Endothelial cell (in vitro differentiated cells): ENCODE measurements around the gene PPP4R3B. TPM values are rescaled to one million over a fixed set of nuclear protein-coding genes. Genes with fewer than 3 reads are reported as not detected.

Source experiments
- DNase-seq: peaks from one replicate; pipeline ENCODE4 v3.0.0; 2021; ENCODE audit warnings: low spot score
- H3K27ac Mint-ChIP-seq: one replicate; pipeline ENCODE4 v1.8.0; 2021; ENCODE audit warnings: mixed read lengths, inconsistent platforms; ENCODE audit not compliant: unreplicated experiment
- H3K27me3 Mint-ChIP-seq: one replicate; pipeline ENCODE4 v1.8.0; 2021; ENCODE audit warnings: mild to moderate bottlenecking, moderate library complexity, mixed read lengths, inconsistent platforms; ENCODE audit not compliant: unreplicated experiment
- H3K36me3 Mint-ChIP-seq: one replicate; pipeline ENCODE4 v1.8.0; 2021; ENCODE audit warnings: mild to moderate bottlenecking, low read depth, mixed read lengths, inconsistent platforms; ENCODE audit not compliant: unreplicated experiment
- H3K4me1 Mint-ChIP-seq: one replicate; pipeline ENCODE4 v1.8.0; 2021; ENCODE audit warnings: mild to moderate bottlenecking, mixed read lengths, inconsistent platforms; ENCODE audit not compliant: unreplicated experiment
- H3K4me3 Mint-ChIP-seq: one replicate; pipeline ENCODE4 v1.8.0; 2021; ENCODE audit warnings: mild to moderate bottlenecking, mixed read lengths, inconsistent platforms; ENCODE audit not compliant: unreplicated experiment
- H3K9me3 Mint-ChIP-seq: one replicate; pipeline ENCODE4 v1.8.0; 2021; ENCODE audit warnings: mixed read lengths, inconsistent platforms; ENCODE audit not compliant: unreplicated experiment
- total RNA-seq: library from RNA; stranded (reverse); fragmentation: NEBNext Ultra II Directional; extraction: Animal tissue kit (Norgen Biotek cat#: 25700); gene quantifications from one replicate; pipeline ENCODE4 v1.2.1, GENCODE V29; 2021; ENCODE audit not compliant: unreplicated experiment
- TF ChIP-seq, protein P1 (sequence below): fragments of 200-600 bp; sonication (generic); IDR thresholded peaks from one replicate; pipeline ENCODE4 v1.5.0; 2021; ENCODE audit warnings: antibody characterized with exemption; ENCODE audit not compliant: unreplicated experiment

PPP4R3B gene
- total RNA-seq, 1 donor from 2014 or later: 33.0 TPM

- Mint-ChIP-seq H3K27ac (no peak overlapping the region), H3K4me3 (peak overlapping the region; percentile 2), H3K9me3 (no peaks in the 10 kb centered on the region), H3K4me1 (peaks cover 7% of the 10 kb centered on the region), H3K27me3 (peaks cover 1% of the 10 kb centered on the region), H3K36me3 (peaks cover 8% of the 10 kb centered on the region)
- DNase-seq: no peak
- TF ChIP-seq, protein P1, sequence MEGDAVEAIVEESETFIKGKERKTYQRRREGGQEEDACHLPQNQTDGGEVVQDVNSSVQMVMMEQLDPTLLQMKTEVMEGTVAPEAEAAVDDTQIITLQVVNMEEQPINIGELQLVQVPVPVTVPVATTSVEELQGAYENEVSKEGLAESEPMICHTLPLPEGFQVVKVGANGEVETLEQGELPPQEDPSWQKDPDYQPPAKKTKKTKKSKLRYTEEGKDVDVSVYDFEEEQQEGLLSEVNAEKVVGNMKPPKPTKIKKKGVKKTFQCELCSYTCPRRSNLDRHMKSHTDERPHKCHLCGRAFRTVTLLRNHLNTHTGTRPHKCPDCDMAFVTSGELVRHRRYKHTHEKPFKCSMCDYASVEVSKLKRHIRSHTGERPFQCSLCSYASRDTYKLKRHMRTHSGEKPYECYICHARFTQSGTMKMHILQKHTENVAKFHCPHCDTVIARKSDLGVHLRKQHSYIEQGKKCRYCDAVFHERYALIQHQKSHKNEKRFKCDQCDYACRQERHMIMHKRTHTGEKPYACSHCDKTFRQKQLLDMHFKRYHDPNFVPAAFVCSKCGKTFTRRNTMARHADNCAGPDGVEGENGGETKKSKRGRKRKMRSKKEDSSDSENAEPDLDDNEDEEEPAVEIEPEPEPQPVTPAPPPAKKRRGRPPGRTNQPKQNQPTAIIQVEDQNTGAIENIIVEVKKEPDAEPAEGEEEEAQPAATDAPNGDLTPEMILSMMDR: no peak
Measured at GRCh38 chr2:55530539-55531081, 86.8 kb downstream of the PPP4R3B start.

DNA sequence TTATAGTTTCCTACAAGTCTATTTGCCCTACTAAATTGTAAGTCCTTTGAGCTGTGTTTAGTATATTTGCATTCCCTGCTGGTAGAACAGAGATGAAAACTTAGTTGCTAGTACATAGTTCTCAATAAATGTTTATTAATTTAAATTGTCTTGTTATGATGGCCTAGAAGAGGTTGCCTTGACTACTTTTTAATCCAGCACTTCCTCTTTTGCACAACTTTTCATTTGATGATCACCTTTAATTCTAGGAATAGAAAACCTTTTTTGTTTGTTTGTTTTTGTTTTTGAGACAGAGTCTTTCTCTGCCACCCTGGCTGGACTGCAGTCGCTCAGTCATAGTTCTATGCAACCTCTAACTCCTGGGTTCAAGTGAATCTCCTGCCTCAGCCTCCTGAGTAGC is 91.2 kb downstream of the PPP4R3B start:
- Mint-ChIP-seq H3K4me1 (peaks cover 7% of the 10 kb centered on the region), H3K9me3 (no peaks in the 10 kb centered on the region), H3K27me3 (peaks cover 1% of the 10 kb centered on the region), H3K36me3 (peaks cover 15% of the 10 kb centered on the region), H3K4me3 (no peak overlapping the region), H3K27ac (no peak overlapping the region)
- DNase-seq: no peak
- TF ChIP-seq, protein P1: no peak

DNA sequence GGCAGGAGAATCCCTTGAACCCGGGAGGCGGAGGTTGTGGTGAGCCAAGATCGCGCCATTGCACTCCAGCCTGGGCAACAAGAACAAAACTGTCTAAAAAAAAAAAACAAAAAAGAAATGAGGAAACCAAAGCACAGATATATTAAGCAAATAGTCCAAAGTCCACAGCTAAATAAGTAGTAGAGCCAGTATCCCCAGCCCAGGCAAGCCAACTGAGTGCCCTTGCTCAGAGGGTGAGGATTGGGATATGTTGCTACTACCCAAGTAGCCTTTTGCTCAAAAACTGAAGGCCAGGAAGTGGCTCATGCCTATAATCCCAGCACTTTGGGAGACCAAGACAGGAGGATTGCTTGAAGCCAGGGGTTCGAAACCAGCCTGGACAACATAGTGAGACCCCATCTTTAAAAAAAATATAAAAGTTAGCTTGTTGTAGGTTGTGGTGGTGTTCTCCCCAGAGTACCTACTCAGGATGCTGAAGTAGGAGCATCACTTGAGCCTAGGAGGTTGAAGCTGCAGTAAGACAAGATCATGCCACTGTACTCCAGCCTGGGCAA is 92.5 kb downstream of the PPP4R3B start:
- Mint-ChIP-seq H3K9me3 (no peaks in the 10 kb centered on the region), H3K36me3 (peaks cover 7% of the 10 kb centered on the region), H3K4me3 (no peak overlapping the region), H3K27me3 (no peaks in the 10 kb centered on the region), H3K4me1 (peaks cover 8% of the 10 kb centered on the region), H3K27ac (no peak overlapping the region)
- DNase-seq: no peak
- TF ChIP-seq, protein P1: no peak

DNA sequence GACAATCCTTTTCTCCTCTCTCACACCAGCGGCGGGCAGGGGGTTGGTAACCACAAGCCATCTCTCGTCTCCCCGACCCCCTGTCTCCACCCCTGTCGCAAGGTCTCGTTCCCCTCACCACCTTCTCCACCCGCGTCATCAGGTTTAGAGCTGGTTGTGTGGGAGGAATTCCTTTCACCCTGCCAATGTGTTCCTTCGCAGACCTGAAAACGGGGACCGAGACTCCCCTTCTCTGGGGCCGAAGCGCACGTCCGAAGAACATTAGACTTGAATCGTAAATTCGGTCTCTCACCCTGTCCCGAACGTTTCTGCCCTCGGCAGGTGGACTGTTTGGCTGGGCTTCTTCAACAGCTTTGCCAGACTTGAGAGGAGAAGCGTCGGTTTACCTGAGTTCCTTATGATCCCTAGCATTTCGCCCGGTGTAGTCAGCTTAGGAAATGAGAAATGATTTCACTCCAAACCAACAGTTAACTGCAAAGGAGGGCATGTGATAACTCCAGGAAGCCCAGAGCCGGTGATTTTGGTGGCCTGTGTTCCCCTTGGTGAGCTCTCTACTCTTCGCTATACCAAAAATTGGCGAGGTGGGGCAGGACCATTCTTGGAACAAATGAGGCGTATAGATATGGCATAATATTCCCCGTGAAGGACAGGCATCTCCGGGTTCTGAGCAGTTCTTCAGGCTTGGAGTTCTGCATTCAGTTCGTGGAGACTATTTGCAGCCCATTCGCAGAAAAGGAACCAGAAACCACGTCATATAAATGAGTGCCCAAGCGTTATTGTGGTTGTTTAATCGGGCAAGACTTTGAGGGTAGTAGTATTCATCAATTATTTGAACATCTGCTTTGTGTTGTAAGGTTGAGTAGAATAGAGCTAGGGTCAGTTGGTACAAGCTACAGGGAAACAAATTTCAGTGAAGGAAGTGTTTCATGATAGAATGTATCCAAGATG is 97.2 kb downstream of the PPP4R3B start:
- Mint-ChIP-seq H3K27ac (peak overlapping the region; percentile 89), H3K9me3 (no peaks in the 10 kb centered on the region), H3K36me3 (peaks cover 7% of the 10 kb centered on the region), H3K27me3 (peaks cover 2% of the 10 kb centered on the region), H3K4me1 (peaks cover 12% of the 10 kb centered on the region), H3K4me3 (peak overlapping the region; percentile 95)
- no peak for DNase-seq
- TF ChIP-seq, protein P1: no peak

GRCh38 chr2:55518841-55519165 is 98.6 kb downstream of the PPP4R3B start:
- Mint-ChIP-seq H3K36me3 (no peaks in the 10 kb centered on the region), H3K27me3 (peaks cover 2% of the 10 kb centered on the region), H3K4me1 (peaks cover 12% of the 10 kb centered on the region), H3K4me3 (peak overlapping the region; percentile 95), H3K27ac (peak overlapping the region; percentile 80), H3K9me3 (no peaks in the 10 kb centered on the region)
- TF ChIP-seq, protein P1: no peak
- no peak for DNase-seq
